Globus pallidus (tissue), 1 donor: Measurements from ENCODE around the gene PLEKHA7.
A peak's percentile ranks its signal among the peaks of the same experiment; 100 is the strongest.

Source experiments
- DNase-seq: peaks from one replicate; pipeline ENCODE4 v3.0.0-alpha.2; 2015; ENCODE audit warnings: low spot score

PLEKHA7 gene

DNA sequence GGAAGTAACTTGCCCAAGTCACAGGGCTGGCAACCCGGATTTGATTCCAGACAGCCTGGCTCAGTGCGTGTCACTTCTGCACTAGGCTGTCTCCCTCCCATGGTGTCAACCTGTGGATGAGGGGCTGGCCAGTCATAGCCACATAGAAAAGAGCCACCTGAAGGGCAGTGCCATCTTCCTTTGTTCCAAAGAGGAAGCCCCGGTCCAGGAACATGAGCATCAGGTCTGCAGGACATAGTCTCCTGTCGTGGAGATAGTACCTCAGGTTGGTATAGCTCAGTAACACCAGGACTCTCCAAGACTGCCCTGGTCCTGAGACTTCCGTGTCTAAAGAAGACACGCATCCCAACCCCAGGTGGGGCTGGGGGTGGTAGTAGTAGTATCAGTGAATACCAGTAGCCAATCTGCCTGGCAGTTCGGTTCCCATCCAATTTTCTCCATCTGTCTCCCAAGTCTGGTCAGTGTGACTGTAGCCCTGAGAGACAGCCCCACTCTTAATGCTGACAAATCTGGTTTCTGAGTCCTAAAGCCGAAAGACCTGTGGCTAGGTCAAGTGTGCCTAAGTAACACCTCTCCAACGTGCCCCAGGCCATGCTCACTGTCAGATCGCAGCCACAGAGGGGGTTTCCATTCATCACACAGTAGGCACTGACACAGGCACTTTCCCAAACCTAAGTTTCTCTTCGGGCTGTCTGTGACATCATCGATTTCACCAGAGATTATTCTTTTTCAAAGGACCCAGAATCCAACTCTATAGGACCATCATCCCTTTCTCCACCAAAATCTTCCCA, 242.7 kb downstream of the PLEKHA7 start:
- DNase-seq, result no peak

DNA sequence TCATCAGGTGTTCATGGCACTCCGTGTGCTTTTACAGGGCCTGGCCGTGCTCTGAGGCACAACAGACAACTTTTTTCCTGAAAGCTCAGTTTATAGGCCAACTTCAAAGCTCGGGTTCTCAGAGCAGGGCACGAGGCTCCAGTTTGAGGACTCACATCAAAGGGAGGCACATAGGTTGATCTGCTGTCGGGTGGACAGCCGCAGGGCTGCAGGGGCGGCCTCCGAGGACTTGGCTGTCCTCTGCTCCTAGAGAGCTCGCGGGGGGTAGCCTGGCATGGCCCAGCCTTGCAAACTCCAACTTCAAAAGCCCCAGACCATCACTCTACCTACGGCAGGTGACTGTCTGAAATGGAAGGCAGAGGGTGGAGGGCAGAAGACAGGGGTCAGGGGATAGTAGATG, 244.2 kb downstream of the PLEKHA7 start:
- DNase-seq, result no peak

DNA sequence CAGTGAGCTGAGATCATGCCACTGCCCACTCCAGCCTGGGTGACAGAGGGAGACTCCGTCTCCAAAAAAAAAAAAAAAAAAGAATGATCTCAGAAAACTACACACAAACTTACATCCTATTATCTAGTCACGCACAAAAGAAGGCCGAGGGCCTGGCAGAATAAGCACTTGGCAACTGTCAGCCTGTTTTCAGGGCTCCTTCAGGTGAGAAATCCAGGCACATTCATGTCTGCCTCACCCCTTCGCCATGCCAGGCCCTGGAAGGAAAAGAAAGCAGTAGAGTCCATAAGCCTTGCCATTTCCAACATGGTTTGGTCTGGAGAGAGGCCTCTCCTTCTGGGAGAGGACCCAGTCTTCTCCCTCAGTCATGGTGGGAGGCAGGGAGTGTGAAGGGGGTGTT, 244.8 kb downstream of the PLEKHA7 start:
- DNase-seq, result no peak

DNA sequence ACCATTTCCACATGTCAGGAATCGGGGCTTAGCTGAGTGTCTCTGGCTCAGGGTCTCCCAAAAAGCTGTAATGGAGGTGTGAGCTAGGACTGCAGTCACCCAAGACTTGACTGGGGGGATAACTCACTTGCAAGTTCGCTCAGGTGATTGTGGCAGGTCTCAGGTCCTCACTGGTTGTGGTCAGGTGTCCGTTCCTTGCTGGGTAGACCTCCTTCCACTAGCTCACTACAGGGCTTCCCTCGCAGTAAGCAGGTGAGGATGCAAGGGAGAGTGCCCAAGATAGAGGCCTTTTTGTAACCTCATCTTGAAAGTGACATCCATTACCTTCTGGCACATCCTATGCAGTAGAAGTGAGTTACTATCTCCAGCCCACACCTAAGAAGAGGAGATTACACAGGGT, 246.3 kb downstream of the PLEKHA7 start:
- no peak for DNase-seq

DNA sequence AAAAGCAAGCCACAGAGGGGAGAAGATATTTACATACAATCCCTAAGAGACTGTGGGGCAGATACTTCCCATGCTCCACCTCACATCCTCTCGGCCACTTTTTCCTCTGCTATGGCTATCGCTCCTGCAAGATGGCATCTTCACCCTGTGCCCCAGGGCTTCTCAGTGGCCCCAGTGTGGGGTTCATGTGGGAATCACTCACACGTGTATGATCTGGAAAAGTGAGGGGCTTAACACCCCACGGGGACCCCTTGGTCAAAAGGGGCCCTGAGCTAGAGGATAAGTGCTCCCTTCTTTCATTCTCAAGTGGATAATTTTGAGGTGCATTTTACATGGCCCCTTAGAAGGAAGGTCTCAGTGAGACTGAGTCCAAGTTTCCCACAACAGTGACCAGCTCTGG, 247.1 kb downstream of the PLEKHA7 start:
- no peak for DNase-seq

DNA sequence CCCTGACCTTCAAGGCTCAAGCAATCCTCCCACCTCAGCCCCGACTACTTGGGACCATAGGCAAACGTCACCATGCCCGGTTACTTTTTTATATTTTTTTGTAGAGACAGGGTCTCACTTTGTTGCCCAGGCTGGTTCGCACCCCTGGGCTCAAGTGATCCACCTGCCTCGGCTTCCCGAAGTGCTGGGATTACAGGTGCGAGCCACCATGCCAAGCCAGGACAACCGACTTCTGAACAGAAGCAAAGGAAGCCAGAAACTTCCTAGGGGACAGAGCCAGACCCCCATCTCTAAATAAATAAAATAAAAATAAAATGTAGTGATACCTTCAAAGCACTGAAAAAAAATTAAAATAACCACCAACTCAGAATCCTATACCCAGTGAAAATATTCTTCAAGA, 249.3 kb downstream of the PLEKHA7 start:
- no peak for DNase-seq

DNA sequence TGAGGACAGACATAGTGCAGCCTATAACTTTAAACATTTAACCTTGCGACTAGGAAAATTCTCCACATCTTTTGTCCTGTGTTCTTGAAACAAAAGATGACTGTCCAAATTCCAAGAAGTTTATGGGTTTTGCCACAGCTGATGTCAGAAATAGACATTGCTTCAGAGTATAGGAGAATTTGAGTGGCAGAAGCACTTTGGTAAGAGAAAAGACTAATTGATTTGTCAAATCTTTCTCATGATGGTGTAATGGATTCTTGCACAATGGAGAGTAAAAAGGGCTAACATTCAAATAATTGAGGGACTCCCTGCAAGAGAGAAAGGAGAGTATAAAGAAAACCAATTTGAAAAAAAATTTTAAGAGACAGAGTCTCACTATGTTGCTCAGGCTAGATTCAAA, 250.5 kb downstream of the PLEKHA7 start:
- DNase-seq, result no peak

DNA sequence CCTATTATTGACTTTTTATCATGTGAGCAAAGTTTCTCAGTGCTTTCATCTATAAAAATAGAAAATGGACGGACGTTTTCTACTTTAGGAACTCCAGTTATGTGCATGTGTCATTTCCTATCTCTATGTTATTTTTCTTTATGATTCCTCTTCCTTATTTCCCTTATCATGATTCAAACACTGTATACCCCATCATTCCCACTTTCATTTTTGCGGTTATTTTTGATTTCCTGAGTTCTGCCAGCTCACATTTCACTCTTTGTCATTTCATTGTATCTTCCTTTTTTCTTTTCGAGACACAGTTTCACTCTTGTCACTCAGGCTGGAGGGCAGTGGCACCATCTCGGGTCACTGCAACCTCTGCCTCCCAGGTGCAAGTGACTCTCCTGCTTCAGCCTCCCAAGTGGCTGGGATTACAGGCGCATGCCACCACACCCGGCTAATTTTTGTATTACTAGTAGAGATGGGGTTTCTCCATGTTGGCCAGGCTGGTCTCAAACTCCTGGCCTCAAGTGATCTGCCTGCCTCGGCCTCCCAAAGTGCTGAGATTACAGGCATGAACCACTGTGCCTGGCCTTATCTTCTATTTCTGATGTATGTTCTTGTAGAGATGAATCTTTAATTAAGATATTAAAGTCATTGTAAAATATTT, 254.2 kb downstream of the PLEKHA7 start:
- no peak for DNase-seq

DNA sequence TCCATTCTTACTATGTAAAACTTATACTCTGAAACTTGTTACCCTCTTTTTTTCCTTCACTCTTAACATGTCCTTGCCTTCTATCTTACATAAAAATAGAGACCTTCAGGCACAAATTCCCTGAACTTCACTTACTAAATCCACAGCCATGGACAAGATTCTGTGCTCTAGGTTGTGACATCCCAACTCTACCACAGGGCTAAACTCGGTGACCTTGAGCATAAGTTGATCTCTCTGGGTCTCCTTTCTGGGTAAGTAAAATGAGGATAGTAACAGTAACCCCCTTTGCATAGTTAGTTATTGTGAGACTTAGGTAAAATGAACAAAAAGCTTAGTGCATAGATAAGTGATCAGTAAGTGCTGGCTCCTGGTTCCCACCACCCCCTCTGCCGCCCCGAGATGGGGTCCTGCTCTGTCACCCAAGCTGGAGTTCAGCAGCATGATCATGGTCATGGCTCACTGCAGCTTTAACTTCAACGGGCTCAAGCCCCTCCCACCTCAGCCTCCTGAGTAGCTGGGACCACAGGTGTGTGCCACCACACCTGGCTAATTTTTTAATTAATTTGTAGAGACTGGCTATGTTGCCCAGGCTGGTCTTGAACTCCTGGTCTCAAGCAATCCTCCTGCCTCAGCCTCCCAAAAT, 255.7 kb downstream of the PLEKHA7 start:
- no peak for DNase-seq

DNA sequence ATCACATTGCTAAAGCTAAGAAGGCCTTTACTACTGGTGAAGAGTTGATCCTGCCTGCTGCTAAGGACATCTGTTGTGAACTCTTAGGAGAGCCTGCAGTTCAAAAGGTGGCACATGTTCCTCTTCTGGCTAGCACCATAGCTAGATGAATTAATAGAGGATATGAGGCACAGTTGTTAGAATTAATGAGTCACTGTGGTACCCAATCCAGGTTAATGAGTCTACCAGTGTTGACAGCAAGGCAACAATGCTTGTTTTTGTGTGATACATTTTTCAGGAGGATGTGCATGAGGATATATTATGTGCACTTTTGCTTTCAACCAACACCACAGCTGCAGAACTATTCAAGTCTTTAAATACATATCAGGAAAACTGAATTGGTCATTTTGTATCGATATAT, 263.8 kb downstream of the PLEKHA7 start:
- DNase-seq, result no peak

DNA sequence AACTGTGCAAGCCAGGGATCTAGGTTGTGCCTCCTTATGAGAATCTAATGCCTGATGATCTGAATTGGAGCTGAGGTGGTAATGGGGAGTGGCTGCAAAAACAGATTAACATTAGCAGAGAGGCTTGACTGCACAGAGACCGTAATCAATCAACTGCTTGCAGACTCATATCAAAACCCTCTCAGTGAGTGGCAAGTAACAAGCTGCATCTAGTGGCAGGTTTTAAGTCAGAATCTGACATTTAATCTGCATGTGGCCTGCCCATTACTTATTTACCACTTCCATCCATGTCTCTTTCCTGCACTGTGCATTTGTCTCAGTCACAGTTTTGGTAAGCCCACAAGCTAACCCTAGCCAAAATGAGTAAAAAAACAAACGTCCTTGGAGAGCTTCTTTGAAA, 264.5 kb downstream of the PLEKHA7 start:
- DNase-seq, result no peak

DNA sequence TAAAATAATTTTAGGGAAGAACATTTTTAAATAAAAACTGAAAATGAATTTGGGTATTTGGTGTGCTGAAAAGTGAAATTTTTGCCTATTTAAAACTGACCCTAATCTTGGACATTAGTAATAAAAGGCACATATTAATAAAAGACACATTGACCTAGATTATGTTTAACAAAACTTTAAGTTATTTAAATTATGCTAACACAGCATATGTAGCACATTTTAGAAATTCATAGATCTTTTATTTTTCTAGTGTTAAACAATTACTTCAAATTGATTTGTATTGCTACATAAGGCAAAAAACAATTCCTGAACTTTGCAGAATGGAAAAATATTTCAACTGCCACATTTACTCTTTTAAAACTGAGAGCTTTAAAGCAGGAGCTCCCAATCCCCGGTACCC, 265.1 kb downstream of the PLEKHA7 start:
- DNase-seq, result no peak

DNA sequence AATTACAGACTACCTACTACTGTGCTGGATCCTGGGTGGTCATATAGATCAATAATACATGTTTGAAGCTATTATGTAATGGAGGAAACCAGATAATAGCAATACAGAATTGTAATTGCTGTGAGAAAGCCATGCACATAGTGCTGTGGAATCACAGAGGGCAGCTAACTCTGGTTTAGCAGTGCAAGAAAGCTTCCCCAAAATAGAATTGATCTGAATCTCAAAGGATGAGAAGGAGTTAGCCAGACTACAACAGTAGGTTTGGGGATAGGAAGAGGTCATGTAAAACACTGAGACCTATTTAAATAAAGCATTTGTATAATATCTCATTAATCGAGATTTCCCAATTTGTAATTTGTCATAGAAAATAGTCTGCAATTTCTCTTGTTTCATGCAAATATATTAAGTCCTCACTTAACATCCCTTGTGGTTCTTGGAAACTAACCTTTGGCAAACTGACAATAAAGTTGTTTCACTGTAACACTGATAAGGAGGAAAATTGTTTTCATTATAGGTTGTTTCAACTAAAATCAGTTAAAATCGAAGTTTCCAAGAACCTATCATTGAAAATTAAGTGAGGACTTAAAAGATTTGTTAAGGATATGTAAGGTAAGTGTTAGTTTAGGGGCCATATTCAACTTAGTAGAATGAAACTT, 268.1 kb downstream of the PLEKHA7 start:
- DNase-seq, result no peak

DNA sequence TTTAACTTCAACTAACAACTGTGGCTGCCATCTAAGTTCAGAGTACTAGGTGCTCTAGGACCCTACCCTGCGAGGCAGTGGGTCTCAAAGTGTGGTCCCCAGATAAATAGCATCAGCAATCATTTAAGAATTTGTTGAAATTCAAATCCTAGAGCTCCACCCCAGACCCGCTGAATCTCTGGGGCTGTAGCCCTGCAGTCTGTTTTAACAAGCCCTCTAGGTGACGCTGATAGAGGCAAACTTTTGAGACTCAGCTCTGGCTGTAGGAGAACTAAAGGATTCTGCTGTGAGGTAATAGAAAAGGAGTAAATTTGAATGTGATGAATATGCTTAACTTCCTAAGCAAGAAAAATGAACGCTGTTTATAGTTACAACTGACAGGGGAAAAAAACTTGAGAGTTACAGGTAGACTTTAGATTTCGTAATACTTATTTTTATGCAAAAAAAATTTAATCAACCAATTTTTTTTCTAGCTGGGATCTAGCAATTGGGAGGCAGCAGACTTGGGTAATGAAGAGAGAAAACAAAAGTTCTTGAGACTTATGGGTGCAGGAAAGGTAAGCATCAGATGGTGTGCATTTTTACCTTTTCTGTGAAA, 270.0 kb downstream of the PLEKHA7 start:
- DNase-seq, result no peak

DNA sequence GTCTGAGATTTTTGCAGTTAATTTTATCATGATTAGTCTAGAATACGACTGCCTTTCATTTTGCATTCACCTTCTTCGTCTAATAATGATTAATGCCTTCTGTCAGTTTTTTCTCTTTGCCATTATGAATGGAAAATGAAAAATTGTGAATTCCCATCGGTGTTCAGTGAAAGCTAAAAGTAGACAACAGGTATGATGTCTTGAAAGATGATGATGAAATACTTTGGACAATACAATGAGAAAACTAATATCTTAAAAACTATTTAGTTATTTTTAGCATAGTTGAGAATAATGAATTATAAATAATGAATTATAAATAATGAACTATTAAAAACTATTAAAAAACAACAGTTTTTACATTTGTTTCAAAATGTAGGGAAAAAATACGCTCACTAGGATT, 270.7 kb downstream of the PLEKHA7 start:
- DNase-seq, result no peak

DNA sequence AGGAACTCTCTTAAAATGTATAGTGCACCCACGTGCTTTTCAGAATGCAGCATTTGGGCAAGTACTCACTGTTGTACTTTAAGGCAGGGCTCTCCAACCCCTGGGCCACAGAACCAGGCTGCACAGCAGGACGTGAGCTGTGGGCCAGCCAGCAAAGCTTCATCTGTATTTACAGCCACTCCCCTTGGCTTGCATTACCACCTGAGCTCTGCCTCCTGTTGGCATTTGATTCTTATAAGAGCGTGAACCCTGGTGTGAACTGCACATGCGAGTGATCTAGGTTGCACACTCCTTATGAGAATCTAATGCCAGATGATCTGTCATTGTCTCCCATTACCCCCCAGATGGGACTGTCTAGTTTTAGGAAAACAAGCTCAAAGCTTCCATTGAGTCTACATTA, 272.7 kb downstream of the PLEKHA7 start:
- no peak for DNase-seq

DNA sequence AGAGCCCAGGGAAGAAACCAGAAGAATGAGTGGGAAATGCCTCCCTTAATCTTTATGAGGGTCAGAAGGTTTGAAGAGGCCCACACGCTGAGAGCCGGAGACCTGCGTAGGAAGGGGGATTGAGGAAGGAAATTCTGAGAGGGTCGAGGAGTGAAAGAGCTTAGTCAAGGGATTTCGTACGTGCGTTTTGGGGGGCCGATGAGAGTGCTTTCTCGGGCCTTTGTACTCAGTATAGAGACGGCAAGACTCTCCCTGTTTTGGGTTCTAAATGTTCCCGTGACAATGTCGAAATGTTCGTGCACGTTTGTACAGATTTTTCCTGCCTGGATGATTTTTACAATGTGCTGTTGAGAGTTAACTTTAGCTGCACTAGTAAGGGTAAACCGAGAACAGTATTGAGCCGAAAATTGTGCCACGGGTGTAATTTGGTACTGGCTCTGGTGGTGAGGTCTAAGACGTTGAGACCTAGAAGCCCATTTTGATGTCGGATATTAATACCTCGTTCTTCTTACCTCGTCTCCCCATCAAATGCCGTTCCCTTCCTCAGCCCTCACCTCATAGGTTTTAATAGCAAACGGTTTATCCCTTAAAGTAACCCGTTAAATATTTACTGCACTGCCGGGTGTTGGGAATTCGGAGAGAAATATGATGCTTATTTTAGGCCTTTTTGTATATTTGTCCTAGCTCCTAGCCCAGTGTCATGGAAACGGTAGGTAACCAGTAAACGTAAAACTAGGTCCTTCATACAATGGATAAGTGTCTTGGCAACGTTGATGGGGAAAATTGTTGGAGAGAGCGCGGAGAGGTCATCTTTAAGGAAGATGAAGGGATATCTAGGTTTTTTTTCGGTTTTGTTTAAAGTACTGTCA, 275.0 kb downstream of the PLEKHA7 start:
- DNase-seq, result no peak

DNA sequence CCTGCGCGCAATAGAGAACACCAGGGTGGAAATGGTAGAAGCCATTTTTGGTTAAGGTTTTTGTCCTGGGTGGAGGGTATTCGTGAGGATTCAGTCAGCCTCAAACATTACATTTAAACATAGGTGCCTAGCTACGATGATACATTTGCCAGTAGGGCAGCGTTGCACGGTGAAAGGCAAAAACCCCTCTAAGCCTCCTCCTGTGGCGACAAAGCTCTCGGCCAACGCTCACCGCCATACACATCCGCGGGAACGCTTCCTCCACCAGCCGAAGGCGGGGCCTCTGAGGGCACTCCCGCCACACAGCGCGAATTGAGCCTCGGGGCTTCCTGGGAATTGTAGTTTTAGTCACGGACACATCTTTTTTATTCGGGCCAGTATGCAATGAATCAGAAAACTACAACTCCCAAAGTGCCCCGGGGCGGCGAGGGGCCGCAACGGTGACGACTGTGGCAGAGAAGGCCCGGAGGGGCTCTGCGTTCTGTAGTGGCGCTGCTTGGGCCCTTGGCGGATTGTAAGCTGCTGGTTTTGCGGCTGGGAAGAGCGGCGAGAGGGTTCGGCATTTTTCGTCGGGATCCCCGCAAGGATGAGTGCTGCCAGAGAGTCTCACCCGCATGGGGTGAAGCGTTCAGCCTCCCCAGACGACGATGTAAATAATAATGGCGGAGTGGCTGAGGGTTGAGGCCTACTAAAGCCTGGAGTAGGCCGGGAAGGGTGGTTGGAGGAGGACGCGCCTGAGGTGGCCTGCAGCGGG, 275.8 kb downstream of the PLEKHA7 start, which contains the start of gene C11orf58:
Gene C11orf58, plus strand, starts transcription at position 455 of the 754 bp plus-strand sequence. Its CDS starts 132 bp downstream, at position 587.
- DNase-seq, result peak; percentile 98

DNA sequence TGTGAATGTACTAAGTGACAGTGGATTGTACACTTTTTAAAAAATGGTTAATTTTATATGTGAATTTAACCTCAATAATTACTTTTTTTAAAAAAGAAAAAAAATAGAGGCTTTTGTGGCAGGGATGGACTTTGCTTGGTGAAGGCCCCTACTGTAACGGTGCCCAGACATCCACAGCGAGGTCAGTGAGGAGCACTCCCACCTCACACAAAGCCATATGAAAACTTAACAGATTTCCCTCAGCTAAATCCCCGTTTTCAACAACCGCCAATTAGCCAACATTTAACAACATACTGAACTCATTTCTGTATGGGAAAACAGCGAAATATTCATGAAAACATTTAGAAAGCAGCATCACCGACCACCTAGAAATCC, 276.4 kb downstream of the PLEKHA7 start:
- DNase-seq, result no peak
